H9 (cell line): ENCODE data around the gene STPG3. TPM values are rescaled to one million over a fixed set of nuclear protein-coding genes. Genes with fewer than 3 reads are reported as not detected.

Source experiments
- DNase-seq: peaks from one replicate; pipeline ENCODE4 v3.0.0-alpha.2; 2017
- H2AFZ ChIP-seq: one replicate; pipeline ENCODE4 v1.6.1; 2013; ENCODE audit warnings: mild to moderate bottlenecking, low read length, control low read depth, moderate library complexity
- H2AK5ac ChIP-seq: 2 replicates; pipeline ENCODE4 v1.6.1; 2013; ENCODE audit warnings: low read length, control low read depth, mixed read lengths; ENCODE audit not compliant: insufficient read length
- H2BK120ac ChIP-seq: one replicate; pipeline ENCODE4 v1.6.1; 2013; ENCODE audit warnings: low read depth, mild to moderate bottlenecking, low read length, control low read depth, inconsistent platforms; ENCODE audit not compliant: poor library complexity, severe bottlenecking
- H2BK12ac ChIP-seq: 2 replicates; pipeline ENCODE4 v1.6.1; 2013; ENCODE audit warnings: low read length, control low read depth, mixed read lengths, low read depth; ENCODE audit not compliant: insufficient read length
- H2BK15ac ChIP-seq: 2 replicates; pipeline ENCODE4 v1.6.1; 2013; ENCODE audit warnings: low read depth, low read length, control low read depth
- H2BK20ac ChIP-seq: one replicate; pipeline ENCODE4 v1.6.1; 2013; ENCODE audit warnings: low read depth, mild to moderate bottlenecking, low read length, control low read depth, inconsistent platforms; ENCODE audit not compliant: poor library complexity, severe bottlenecking
- H2BK5ac ChIP-seq: 2 replicates; pipeline ENCODE4 v1.6.1; 2013; ENCODE audit warnings: low read length, control low read depth, mixed read lengths; ENCODE audit not compliant: insufficient read length
- H3K14ac ChIP-seq: 2 replicates; pipeline ENCODE4 v1.6.1; 2013; ENCODE audit warnings: low read length, control low read depth; ENCODE audit not compliant: insufficient read depth
- H3K18ac ChIP-seq: 2 replicates; pipeline ENCODE4 v1.6.1; 2013; ENCODE audit warnings: low read depth, mild to moderate bottlenecking, mixed read lengths, low read length, control low read depth; ENCODE audit not compliant: insufficient read length
- H3K23ac ChIP-seq: 2 replicates; pipeline ENCODE4 v1.6.1; 2013; ENCODE audit warnings: low read length, control low read depth, mixed read lengths, low read depth; ENCODE audit not compliant: insufficient read length
- H3K23me2 ChIP-seq: 2 replicates; pipeline ENCODE4 v1.6.1; 2013; ENCODE audit warnings: low read depth, mild to moderate bottlenecking, mixed read lengths, low read length, control low read depth; ENCODE audit not compliant: insufficient read length, poor library complexity, severe bottlenecking
- H3K27ac ChIP-seq: 2 replicates; pipeline ENCODE4 v1.5.1; 2013; ENCODE audit warnings: low read length, control low read depth, mixed read lengths, low read depth; ENCODE audit not compliant: insufficient read length
- H3K27me3 ChIP-seq: 2 replicates; pipeline ENCODE4 v1.6.1; 2013; ENCODE audit warnings: low read length, control low read depth, inconsistent platforms; ENCODE audit not compliant: insufficient read depth
- H3K4ac ChIP-seq: 2 replicates; pipeline ENCODE4 v1.6.1; 2013; ENCODE audit warnings: low read depth, mild to moderate bottlenecking, control low read depth, inconsistent platforms, low read length, moderate library complexity
- H3K4me1 ChIP-seq: 2 replicates; pipeline ENCODE4 v1.6.1; 2013; ENCODE audit warnings: low read length, control low read depth, inconsistent platforms; ENCODE audit not compliant: insufficient read depth
- H3K4me2 ChIP-seq: 2 replicates; pipeline ENCODE4 v1.6.1; 2013; ENCODE audit warnings: low read length, control low read depth, mixed read lengths; ENCODE audit not compliant: insufficient read length, insufficient read depth
- H3K56ac ChIP-seq: 2 replicates; pipeline ENCODE4 v1.6.1; 2013; ENCODE audit warnings: low read depth, mild to moderate bottlenecking, mixed read lengths, low read length, control low read depth; ENCODE audit not compliant: insufficient read length
- H3K79me1 ChIP-seq: 2 replicates; pipeline ENCODE4 v1.6.1; 2013; ENCODE audit warnings: low read depth, mild to moderate bottlenecking, moderate library complexity, low read length, control low read depth, inconsistent platforms; ENCODE audit not compliant: insufficient read depth, poor library complexity, severe bottlenecking
- H3K79me2 ChIP-seq: 2 replicates; pipeline ENCODE4 v1.6.1; 2013; ENCODE audit warnings: low read length, control low read depth, inconsistent platforms; ENCODE audit not compliant: insufficient read depth
- H3K9ac ChIP-seq: 2 replicates; pipeline ENCODE4 v1.6.1; 2013; ENCODE audit warnings: low read length, control low read depth, mixed read lengths; ENCODE audit not compliant: insufficient read length; ENCODE audit errors: extremely low read depth
- H3K9me3 ChIP-seq: one replicate; pipeline ENCODE4 v1.6.1; 2013; ENCODE audit warnings: low read depth, low read length, inconsistent platforms; ENCODE audit not compliant: control insufficient read depth
- H3T11ph ChIP-seq: one replicate; pipeline ENCODE4 v1.6.1; 2013; ENCODE audit warnings: mild to moderate bottlenecking, low read length, control low read depth, inconsistent platforms
- H4K20me1 ChIP-seq: one replicate; pipeline ENCODE4 v1.6.1; 2013; ENCODE audit not compliant: control insufficient read depth, insufficient read length, insufficient read depth
- H4K5ac ChIP-seq: 2 replicates; pipeline ENCODE4 v1.6.1; 2013; ENCODE audit warnings: low read depth, mild to moderate bottlenecking, mixed read lengths, low read length, control low read depth; ENCODE audit not compliant: insufficient read length
- H4K8ac ChIP-seq: replicated peaks from 2 replicates; pipeline ENCODE4 v1.6.1; 2013; ENCODE audit warnings: low read length, control low read depth, mixed read lengths, low read depth; ENCODE audit not compliant: insufficient read length
- H4K91ac ChIP-seq: 2 replicates; pipeline ENCODE4 v1.6.1; 2013; ENCODE audit warnings: low read depth, mild to moderate bottlenecking, moderate library complexity, mixed read lengths, low read length, control low read depth; ENCODE audit not compliant: insufficient read length
- H3K27ac Mint-ChIP-seq, 3 experiments: 2 replicates in 2 of 3; 3 replicates in 1 of 3; pipeline ENCODE4 v1.8.0; 2020 to 2021; ENCODE audit warnings: mixed read lengths in 3 of 3, mild to moderate bottlenecking in 1 of 3, moderate library complexity in 1 of 3
- H3K27me3 Mint-ChIP-seq: 2 replicates; pipeline ENCODE4 v1.8.0; 2021; ENCODE audit warnings: low read depth, mild to moderate bottlenecking, moderate library complexity, mixed read lengths
- H3K36me3 Mint-ChIP-seq, 3 experiments: 2 replicates in 2 of 3; 3 replicates in 1 of 3; pipeline ENCODE4 v1.8.0; 2020 to 2021; ENCODE audit warnings: low read depth in 3 of 3, mixed read lengths in 3 of 3; ENCODE audit not compliant: insufficient read depth in 1 of 3
- H3K4me1 Mint-ChIP-seq, 2 experiments: 2 replicates each; pipeline ENCODE4 v1.8.0; 2020; ENCODE audit warnings: mixed read lengths in 2 of 2
- H3K4me3 Mint-ChIP-seq, 2 experiments: 2 replicates in 1 of 2; 3 replicates in 1 of 2; pipeline ENCODE4 v1.8.0; 2020 to 2021; ENCODE audit warnings: mild to moderate bottlenecking in 2 of 2, mixed read lengths in 2 of 2, moderate library complexity in 1 of 2
- H3K9me3 Mint-ChIP-seq, 2 experiments: 2 replicates in 1 of 2; 3 replicates in 1 of 2; pipeline ENCODE4 v1.8.0; 2020; ENCODE audit warnings: mild to moderate bottlenecking in 2 of 2, mixed read lengths in 2 of 2, moderate library complexity in 1 of 2
- WGBS: extraction: QIAGEN DNeasy Blood & Tissue Kit; methylation state at CpG from one replicate; pipeline ENCODE4 v1.1.7; 2013; ENCODE audit warnings: missing lambda C conversion rate, low lambda C conversion rate, mixed read lengths; ENCODE audit not compliant: insufficient read length; ENCODE audit errors: extremely low coverage; 5-methylcytosine and 5-hydroxymethylcytosine counted together
- total RNA-seq: library from RNA; stranded (reverse); gene quantifications from 2 replicates; pipeline ENCODE4 v1.2.1, GENCODE V29; 2021
- TF ChIP-seq, protein P1 (sequence below): fragments of 200-600 bp; sonication (generic); conservative IDR thresholded peaks from 3 replicates; pipeline ENCODE4 v1.8.0; 2021; ENCODE audit warnings: antibody characterized with exemption, mild to moderate bottlenecking

STPG3 gene
- total RNA-seq, 1 experiment from 2014 or later = not detected

DNA sequence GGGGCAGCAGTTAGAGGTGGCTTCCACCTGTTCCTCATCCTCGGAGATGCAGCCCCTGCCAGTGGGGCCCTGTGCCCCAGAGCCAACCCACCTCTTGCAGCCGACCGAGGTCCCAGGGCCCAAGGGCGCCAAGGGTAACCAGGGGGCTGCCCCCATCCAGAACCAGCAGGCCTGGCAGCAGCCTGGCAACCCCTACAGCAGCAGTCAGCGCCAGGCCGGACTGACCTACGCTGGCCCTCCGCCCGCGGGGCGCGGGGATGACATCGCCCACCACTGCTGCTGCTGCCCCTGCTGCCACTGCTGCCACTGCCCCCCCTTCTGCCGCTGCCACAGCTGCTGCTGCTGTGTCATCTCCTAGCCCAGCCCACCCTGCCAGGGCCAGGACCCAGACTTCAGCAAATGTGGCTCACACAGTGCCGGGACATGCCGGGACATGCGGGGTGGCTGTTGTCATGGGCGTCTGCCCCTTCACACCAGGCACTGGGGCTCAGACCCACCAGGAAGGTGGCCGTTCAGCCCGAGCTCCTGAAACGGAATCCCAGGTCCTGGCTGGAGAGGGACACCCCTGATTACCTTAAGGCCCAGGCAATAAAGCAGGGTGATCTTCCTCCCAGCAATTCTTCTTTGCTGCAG lies 25.3 kb upstream of the STPG3 start:
- no peak overlapping the region for H4K5ac ChIP-seq
- no peak overlapping the region for H2BK20ac ChIP-seq
- H3K9me3 ChIP-seq = no peaks in the 10 kb centered on the region
- TF ChIP-seq, protein P1, sequence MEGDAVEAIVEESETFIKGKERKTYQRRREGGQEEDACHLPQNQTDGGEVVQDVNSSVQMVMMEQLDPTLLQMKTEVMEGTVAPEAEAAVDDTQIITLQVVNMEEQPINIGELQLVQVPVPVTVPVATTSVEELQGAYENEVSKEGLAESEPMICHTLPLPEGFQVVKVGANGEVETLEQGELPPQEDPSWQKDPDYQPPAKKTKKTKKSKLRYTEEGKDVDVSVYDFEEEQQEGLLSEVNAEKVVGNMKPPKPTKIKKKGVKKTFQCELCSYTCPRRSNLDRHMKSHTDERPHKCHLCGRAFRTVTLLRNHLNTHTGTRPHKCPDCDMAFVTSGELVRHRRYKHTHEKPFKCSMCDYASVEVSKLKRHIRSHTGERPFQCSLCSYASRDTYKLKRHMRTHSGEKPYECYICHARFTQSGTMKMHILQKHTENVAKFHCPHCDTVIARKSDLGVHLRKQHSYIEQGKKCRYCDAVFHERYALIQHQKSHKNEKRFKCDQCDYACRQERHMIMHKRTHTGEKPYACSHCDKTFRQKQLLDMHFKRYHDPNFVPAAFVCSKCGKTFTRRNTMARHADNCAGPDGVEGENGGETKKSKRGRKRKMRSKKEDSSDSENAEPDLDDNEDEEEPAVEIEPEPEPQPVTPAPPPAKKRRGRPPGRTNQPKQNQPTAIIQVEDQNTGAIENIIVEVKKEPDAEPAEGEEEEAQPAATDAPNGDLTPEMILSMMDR = no peak
- WGBS = no CpG with 5 or more reads among the region's 21 CpGs
- H2AK5ac ChIP-seq = no peak overlapping the region
- no peaks in the 10 kb centered on the region for H4K20me1 ChIP-seq
- no peak overlapping the region for H3K4me3 Mint-ChIP-seq
- H3K9ac ChIP-seq = no peak overlapping the region
- H3K4me2 ChIP-seq = no peak overlapping the region
- H3T11ph ChIP-seq = no peak overlapping the region
- H3K27me3 ChIP-seq = no peaks in the 10 kb centered on the region
- H3K4me1 ChIP-seq = no peaks in the 10 kb centered on the region
- peaks cover 18% of the 10 kb centered on the region for H3K23me2 ChIP-seq
- H2BK120ac ChIP-seq = no peak overlapping the region
- no peak overlapping the region for H3K14ac ChIP-seq
- no peak overlapping the region for H3K56ac ChIP-seq
- H3K4me1 Mint-ChIP-seq = peaks cover 2 to 5% of the 10 kb centered on the region in 2 experiments
- H3K27me3 Mint-ChIP-seq = no peaks in the 10 kb centered on the region; the same call in 1 of the 2 replicates
- no peak overlapping the region for H4K91ac ChIP-seq
- no peak for DNase-seq
- H3K18ac ChIP-seq = no peak overlapping the region
- H2BK12ac ChIP-seq = no peak overlapping the region
- H3K23ac ChIP-seq = no peak overlapping the region
- H3K36me3 Mint-ChIP-seq = no peaks in the 10 kb centered on the region
- no peaks in the 10 kb centered on the region for H3K79me1 ChIP-seq
- no peak overlapping the region for H3K27ac ChIP-seq
- H2BK15ac ChIP-seq = no peak overlapping the region
- H3K4ac ChIP-seq = no peak overlapping the region
- no peak overlapping the region for H4K8ac ChIP-seq
- H3K79me2 ChIP-seq = no peaks in the 10 kb centered on the region
- H2AFZ ChIP-seq = no peak overlapping the region
- no peak overlapping the region for H3K27ac Mint-ChIP-seq
- H3K9me3 Mint-ChIP-seq = no peaks in the 10 kb centered on the region
- H2BK5ac ChIP-seq = no peak overlapping the region
